HEK293T (cell line): ENCODE data around the gene SCN4A.

ENCODE experiments used
- CTCF ChIA-PET: fragments of 350-600 bp; formaldehyde crosslinking; extraction: SDS; loops from one replicate; lab custom pipeline; 2021; ENCODE audit warnings: antibody characterized with exemption, inconsistent platforms; lab: Yijun Ruan, JAX
- POLR2A ChIA-PET: fragments of 350-600 bp; formaldehyde crosslinking; extraction: SDS; loops from one replicate; lab custom pipeline; 2020; ENCODE audit warnings: antibody characterized with exemption, inconsistent platforms; lab: Yijun Ruan, JAX
- DNase-seq: peaks from one replicate; pipeline ENCODE4 v3.0.0; 2012; ENCODE audit warnings: mixed read lengths; ENCODE audit errors: extremely low spot score
- ARNT ChIP-seq: fragments of 450-650 bp; IDR thresholded peaks from 2 replicates; pipeline ENCODE4 v1.6.1; 2017; ENCODE audit warnings: mild to moderate bottlenecking
- BHLHE40 ChIP-seq: fragments of 450-650 bp; IDR thresholded peaks from 2 replicates; pipeline ENCODE4 v1.6.1; 2016; ENCODE audit warnings: mild to moderate bottlenecking, moderate library complexity, borderline replicate concordance
- CTBP1 ChIP-seq: fragments of 450-650 bp; IDR thresholded peaks from 2 replicates; pipeline ENCODE4 v1.6.1; 2016; ENCODE audit warnings: borderline replicate concordance
- ELF4 ChIP-seq: fragments of 450-650 bp; IDR thresholded peaks from 2 replicates; pipeline ENCODE4 v1.6.1; 2017; ENCODE audit warnings: antibody characterized with exemption
- FOXA1 ChIP-seq: fragments of 450-650 bp; IDR thresholded peaks from 2 replicates; pipeline ENCODE4 v1.6.1; 2016; ENCODE audit warnings: mild to moderate bottlenecking
- FOXK2 ChIP-seq: fragments of 450-650 bp; IDR thresholded peaks from 2 replicates; pipeline ENCODE4 v1.6.1; 2016; ENCODE audit warnings: mild to moderate bottlenecking
- FOXM1 ChIP-seq: fragments of 450-650 bp; IDR thresholded peaks from 2 replicates; pipeline ENCODE4 v1.6.1; 2017; ENCODE audit warnings: mild to moderate bottlenecking, borderline replicate concordance
- HDGF ChIP-seq: fragments of 450-650 bp; IDR thresholded peaks from 2 replicates; pipeline ENCODE4 v1.6.1; 2017; ENCODE audit warnings: antibody characterized with exemption, borderline replicate concordance
- L3MBTL2 ChIP-seq: fragments of 450-650 bp; conservative IDR thresholded peaks from 2 replicates; pipeline ENCODE4 v1.6.1; 2016; ENCODE audit warnings: mild to moderate bottlenecking
- LEF1 ChIP-seq: fragments of 450-650 bp; IDR thresholded peaks from 2 replicates; pipeline ENCODE4 v1.6.1; 2017; ENCODE audit warnings: mild to moderate bottlenecking, borderline replicate concordance
- NFRKB ChIP-seq: fragments of 450-650 bp; IDR thresholded peaks from 2 replicates; pipeline ENCODE4 v1.6.1; 2016; ENCODE audit warnings: mild to moderate bottlenecking, moderate library complexity
- PKNOX1 ChIP-seq: fragments of 450-650 bp; IDR thresholded peaks from 2 replicates; pipeline ENCODE4 v1.6.1; 2016
- SP1 ChIP-seq: fragments of 450-650 bp; IDR thresholded peaks from 2 replicates; pipeline ENCODE4 v1.6.1; 2017
- SUZ12 ChIP-seq: fragments of 450-650 bp; IDR thresholded peaks from 2 replicates; pipeline ENCODE4 v1.6.1; 2016; ENCODE audit warnings: mild to moderate bottlenecking
- TARDBP ChIP-seq: fragments of 450-650 bp; IDR thresholded peaks from 2 replicates; pipeline ENCODE4 v1.6.1; 2016
- ZNF384 ChIP-seq: fragments of 450-650 bp; IDR thresholded peaks from 2 replicates; pipeline ENCODE4 v1.6.1; 2016

Gene SCN4A

GRCh38 chr17:63931981-63932561, 40.6 kb downstream of the SCN4A start, which contains the start of gene CD79B:
TSS of gene CD79B (minus strand) at chr17:63932331. CDS start at chr17:63932261, 70 bp downstream.
- POLR2A ChIA-PET: no interaction called here
- CTCF ChIA-PET: no interaction called here
- DNase-seq: no peak
- TF ChIP-seq PKNOX1 (no peak), ARNT (no peak), ELF4 (no peak), BHLHE40 (no peak), LEF1 (no peak)

DNA sequence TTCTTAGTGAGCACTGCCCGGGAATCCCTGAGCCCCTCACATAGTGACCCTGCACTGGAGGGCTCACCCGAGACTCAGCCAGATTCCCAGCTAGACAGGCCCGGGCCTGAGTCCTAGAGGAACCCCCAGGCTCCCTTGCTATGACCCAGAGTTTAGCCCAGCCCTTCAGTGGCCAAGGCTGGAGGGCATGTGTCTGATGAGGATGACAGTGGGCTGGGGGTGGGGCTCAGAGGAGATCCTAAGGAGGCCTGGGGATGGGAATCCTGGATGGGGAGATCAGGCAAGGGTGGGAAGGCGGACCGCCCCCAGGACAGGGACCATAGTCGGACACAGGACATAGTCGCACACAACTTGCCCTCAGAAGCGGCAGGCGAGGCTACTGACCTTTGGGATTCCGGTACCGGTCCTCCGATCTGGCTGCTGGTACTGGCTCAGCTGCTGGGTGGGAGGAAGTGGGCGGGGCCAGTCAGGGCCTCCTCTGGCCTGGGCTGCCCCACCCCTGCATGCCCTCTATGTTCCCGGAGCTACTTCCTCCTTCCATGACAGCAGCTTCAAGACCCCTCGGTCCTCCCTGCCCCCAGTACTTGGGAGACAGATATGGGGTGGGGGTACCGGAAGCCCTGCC, 41.7 kb downstream of the SCN4A start:
- no peak for DNase-seq
- no peak for TF ChIP-seq LEF1
- TF ChIP-seq SP1: no peak
- no peak for TF ChIP-seq PKNOX1
- no peak for TF ChIP-seq ARNT
- ChIA-PET CTCF (no interaction called here), POLR2A (no interaction called here)

GRCh38 chr17:63929860-63930766, 42.6 kb downstream of the SCN4A start:
- ChIA-PET POLR2A (no interaction called here), CTCF (interaction anchor here (0.8 to 2.9 kb wide), 3 partner anchors 11 to 203 kb away, joined by 3 to 17 read pairs (median 11); partner anchors contain the start of gene GH1)
- no peak for DNase-seq
- no peak for TF ChIP-seq BHLHE40
- no peak for TF ChIP-seq CTBP1
- TF ChIP-seq FOXK2: no peak
- no peak for TF ChIP-seq HDGF
- TF ChIP-seq SP1: no peak
- TF ChIP-seq SUZ12: no peak

- DNase-seq: no peak
- POLR2A ChIA-PET: no interaction called here
- TF ChIP-seq TARDBP (no peak), SUZ12 (no peak), FOXK2 (no peak), HDGF (no peak), SP1 (no peak), ARNT (no peak), ELF4 (no peak), LEF1 (no peak), BHLHE40 (no peak), NFRKB (no peak)
- CTCF ChIA-PET: interaction anchor here (0.6 to 2.9 kb wide), 4 partner anchors 10 to 204 kb away, joined by 3 to 17 read pairs (median 7); partner anchors contain the start of gene GH1
These were observed 43.6 kb downstream of the SCN4A start for GRCh38 chr17:63928966-63929695.

DNA sequence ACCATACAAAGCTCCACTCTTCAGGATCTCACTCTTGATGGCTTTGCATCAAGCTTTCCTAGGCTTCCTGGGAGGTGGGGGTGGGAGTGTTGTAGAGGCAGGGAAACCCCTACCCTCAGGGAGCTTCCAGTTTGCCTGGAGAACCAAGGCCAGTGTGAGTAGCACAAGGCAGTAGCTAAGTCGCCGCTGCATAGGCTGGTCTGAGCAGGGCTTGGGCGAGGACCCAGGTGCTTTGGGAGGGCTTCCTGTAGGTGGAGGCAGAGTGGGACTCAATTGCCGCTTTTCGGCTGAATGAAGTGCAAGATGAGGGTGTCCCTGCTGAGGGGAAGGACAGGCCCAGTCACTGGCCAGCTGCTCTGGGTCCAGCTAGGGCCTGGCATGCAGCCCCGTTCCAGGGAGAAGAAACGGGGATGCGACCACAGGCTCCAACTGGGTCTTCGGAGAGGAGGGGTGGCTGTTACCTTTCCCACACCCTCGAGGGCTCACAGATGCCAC, 44.5 kb downstream of the SCN4A start:
- CTCF ChIA-PET: interaction anchor here (0.6 to 2.9 kb wide), 2 partner anchors 9 to 50 kb away, joined by 3 to 17 read pairs; partner anchors contain the start of gene GH1
- DNase-seq: no peak
- TF ChIP-seq LEF1: no peak
- TF ChIP-seq CTBP1: no peak
- no peak for TF ChIP-seq FOXM1
- TF ChIP-seq ELF4: no peak
- TF ChIP-seq L3MBTL2: no peak
- TF ChIP-seq ARNT: no peak
- TF ChIP-seq ZNF384: no peak
- TF ChIP-seq NFRKB: no peak
- TF ChIP-seq PKNOX1: no peak
- no peak for TF ChIP-seq SUZ12
- TF ChIP-seq SP1: no peak
- TF ChIP-seq BHLHE40: no peak
- no peak for TF ChIP-seq TARDBP
- no peak for TF ChIP-seq HDGF
- no peak for TF ChIP-seq FOXK2
- no peak for TF ChIP-seq FOXA1
- POLR2A ChIA-PET: no interaction called here
